GM23338 (cell line): ENCODE measurements around the gene CABLES1.

Source experiments
- EZH2 ChIP-seq: fragments of 200-600 bp; sonication (generic); IDR thresholded peaks from one replicate; pipeline ENCODE4 v1.8.0; 2017; ENCODE audit warnings: antibody characterized with exemption, mild to moderate bottlenecking, low read depth; ENCODE audit not compliant: unreplicated experiment
- EZH2phosphoT487 ChIP-seq: fragments of 200-600 bp; sonication (generic); IDR thresholded peaks from one replicate; pipeline ENCODE4 v1.8.1; 2018; ENCODE audit warnings: antibody characterized with exemption; ENCODE audit not compliant: unreplicated experiment
- JUNB ChIP-seq: IDR thresholded peaks from one replicate; pipeline ENCODE4 v1.6.1; 2016; ENCODE audit warnings: antibody characterized with exemption; ENCODE audit not compliant: unreplicated experiment
- POLR2AphosphoS5 ChIP-seq: IDR thresholded peaks from 2 replicates; pipeline ENCODE4 v1.6.1; 2016; ENCODE audit warnings: antibody characterized with exemption, low read depth
- STAT1 ChIP-seq: IDR thresholded peaks from one replicate; pipeline ENCODE4 v1.6.1; 2016; ENCODE audit warnings: antibody characterized with exemption; ENCODE audit not compliant: unreplicated experiment
- ZNF331 ChIP-seq: fragments of 250-450 bp; sonication (Bioruptor Pico); IDR thresholded peaks from 2 replicates; pipeline ENCODE4 v1.5.0; 2020; ENCODE audit warnings: low read depth, mild to moderate bottlenecking, moderate library complexity
- TF ChIP-seq, protein P1 (sequence below), 2 experiments: fragments of 200-600 bp in 1 of 2; sonication (generic) in 1 of 2; conservative IDR thresholded peaks; 2 replicates each; pipeline versions ENCODE4 v1.5.1 to v1.6.1; 2016 to 2017; ENCODE audit warnings: antibody characterized with exemption in 2 of 2, low read depth in 2 of 2, mild to moderate bottlenecking in 2 of 2, moderate library complexity in 1 of 2
- TF ChIP-seq, protein P2 (sequence below): IDR thresholded peaks from one replicate; pipeline ENCODE4 v1.6.1; 2018; ENCODE audit warnings: antibody characterized with exemption; ENCODE audit not compliant: unreplicated experiment
- TF ChIP-seq, protein P3 (sequence below): fragments of 250-450 bp; sonication (Bioruptor Pico); IDR thresholded peaks from 2 replicates; pipeline ENCODE4 v1.5.0; 2020; ENCODE audit warnings: mild to moderate bottlenecking, moderate library complexity

DNA sequence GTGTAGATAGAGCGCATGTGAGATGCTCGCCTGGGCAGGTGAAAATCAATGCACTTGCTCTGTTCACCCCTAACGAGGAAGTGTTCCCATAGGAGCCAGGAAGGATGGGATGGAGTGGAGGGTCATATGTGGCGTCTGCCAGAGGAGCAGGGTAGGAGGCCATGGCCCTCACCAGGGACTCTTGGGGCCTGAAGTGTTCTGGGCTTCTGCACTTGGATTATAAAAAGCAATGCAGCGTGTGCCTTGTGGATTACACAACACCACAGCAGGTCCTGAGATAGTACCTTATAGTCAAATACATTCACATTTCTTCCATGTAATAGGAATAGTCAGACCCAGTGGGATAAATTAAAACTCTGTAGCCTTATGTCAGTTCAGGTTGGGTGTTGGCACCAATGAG is 100.1 kb downstream of the CABLES1 start:
- TF ChIP-seq, protein P1, sequence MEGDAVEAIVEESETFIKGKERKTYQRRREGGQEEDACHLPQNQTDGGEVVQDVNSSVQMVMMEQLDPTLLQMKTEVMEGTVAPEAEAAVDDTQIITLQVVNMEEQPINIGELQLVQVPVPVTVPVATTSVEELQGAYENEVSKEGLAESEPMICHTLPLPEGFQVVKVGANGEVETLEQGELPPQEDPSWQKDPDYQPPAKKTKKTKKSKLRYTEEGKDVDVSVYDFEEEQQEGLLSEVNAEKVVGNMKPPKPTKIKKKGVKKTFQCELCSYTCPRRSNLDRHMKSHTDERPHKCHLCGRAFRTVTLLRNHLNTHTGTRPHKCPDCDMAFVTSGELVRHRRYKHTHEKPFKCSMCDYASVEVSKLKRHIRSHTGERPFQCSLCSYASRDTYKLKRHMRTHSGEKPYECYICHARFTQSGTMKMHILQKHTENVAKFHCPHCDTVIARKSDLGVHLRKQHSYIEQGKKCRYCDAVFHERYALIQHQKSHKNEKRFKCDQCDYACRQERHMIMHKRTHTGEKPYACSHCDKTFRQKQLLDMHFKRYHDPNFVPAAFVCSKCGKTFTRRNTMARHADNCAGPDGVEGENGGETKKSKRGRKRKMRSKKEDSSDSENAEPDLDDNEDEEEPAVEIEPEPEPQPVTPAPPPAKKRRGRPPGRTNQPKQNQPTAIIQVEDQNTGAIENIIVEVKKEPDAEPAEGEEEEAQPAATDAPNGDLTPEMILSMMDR (conservative IDR thresholded peaks at IDR 0.05; ENCODE audit: low read depth in 2 of 2): no peak
- no peak for TF ChIP-seq EZH2phosphoT487
- TF ChIP-seq, protein P2, sequence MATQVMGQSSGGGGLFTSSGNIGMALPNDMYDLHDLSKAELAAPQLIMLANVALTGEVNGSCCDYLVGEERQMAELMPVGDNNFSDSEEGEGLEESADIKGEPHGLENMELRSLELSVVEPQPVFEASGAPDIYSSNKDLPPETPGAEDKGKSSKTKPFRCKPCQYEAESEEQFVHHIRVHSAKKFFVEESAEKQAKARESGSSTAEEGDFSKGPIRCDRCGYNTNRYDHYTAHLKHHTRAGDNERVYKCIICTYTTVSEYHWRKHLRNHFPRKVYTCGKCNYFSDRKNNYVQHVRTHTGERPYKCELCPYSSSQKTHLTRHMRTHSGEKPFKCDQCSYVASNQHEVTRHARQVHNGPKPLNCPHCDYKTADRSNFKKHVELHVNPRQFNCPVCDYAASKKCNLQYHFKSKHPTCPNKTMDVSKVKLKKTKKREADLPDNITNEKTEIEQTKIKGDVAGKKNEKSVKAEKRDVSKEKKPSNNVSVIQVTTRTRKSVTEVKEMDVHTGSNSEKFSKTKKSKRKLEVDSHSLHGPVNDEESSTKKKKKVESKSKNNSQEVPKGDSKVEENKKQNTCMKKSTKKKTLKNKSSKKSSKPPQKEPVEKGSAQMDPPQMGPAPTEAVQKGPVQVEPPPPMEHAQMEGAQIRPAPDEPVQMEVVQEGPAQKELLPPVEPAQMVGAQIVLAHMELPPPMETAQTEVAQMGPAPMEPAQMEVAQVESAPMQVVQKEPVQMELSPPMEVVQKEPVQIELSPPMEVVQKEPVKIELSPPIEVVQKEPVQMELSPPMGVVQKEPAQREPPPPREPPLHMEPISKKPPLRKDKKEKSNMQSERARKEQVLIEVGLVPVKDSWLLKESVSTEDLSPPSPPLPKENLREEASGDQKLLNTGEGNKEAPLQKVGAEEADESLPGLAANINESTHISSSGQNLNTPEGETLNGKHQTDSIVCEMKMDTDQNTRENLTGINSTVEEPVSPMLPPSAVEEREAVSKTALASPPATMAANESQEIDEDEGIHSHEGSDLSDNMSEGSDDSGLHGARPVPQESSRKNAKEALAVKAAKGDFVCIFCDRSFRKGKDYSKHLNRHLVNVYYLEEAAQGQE: no peak
- no peak for TF ChIP-seq POLR2AphosphoS5
- TF ChIP-seq EZH2: no peak
- TF ChIP-seq JUNB: no peak
- no peak for TF ChIP-seq ZNF331 (CRISPR knock-in tag)
- TF ChIP-seq, protein P3, sequence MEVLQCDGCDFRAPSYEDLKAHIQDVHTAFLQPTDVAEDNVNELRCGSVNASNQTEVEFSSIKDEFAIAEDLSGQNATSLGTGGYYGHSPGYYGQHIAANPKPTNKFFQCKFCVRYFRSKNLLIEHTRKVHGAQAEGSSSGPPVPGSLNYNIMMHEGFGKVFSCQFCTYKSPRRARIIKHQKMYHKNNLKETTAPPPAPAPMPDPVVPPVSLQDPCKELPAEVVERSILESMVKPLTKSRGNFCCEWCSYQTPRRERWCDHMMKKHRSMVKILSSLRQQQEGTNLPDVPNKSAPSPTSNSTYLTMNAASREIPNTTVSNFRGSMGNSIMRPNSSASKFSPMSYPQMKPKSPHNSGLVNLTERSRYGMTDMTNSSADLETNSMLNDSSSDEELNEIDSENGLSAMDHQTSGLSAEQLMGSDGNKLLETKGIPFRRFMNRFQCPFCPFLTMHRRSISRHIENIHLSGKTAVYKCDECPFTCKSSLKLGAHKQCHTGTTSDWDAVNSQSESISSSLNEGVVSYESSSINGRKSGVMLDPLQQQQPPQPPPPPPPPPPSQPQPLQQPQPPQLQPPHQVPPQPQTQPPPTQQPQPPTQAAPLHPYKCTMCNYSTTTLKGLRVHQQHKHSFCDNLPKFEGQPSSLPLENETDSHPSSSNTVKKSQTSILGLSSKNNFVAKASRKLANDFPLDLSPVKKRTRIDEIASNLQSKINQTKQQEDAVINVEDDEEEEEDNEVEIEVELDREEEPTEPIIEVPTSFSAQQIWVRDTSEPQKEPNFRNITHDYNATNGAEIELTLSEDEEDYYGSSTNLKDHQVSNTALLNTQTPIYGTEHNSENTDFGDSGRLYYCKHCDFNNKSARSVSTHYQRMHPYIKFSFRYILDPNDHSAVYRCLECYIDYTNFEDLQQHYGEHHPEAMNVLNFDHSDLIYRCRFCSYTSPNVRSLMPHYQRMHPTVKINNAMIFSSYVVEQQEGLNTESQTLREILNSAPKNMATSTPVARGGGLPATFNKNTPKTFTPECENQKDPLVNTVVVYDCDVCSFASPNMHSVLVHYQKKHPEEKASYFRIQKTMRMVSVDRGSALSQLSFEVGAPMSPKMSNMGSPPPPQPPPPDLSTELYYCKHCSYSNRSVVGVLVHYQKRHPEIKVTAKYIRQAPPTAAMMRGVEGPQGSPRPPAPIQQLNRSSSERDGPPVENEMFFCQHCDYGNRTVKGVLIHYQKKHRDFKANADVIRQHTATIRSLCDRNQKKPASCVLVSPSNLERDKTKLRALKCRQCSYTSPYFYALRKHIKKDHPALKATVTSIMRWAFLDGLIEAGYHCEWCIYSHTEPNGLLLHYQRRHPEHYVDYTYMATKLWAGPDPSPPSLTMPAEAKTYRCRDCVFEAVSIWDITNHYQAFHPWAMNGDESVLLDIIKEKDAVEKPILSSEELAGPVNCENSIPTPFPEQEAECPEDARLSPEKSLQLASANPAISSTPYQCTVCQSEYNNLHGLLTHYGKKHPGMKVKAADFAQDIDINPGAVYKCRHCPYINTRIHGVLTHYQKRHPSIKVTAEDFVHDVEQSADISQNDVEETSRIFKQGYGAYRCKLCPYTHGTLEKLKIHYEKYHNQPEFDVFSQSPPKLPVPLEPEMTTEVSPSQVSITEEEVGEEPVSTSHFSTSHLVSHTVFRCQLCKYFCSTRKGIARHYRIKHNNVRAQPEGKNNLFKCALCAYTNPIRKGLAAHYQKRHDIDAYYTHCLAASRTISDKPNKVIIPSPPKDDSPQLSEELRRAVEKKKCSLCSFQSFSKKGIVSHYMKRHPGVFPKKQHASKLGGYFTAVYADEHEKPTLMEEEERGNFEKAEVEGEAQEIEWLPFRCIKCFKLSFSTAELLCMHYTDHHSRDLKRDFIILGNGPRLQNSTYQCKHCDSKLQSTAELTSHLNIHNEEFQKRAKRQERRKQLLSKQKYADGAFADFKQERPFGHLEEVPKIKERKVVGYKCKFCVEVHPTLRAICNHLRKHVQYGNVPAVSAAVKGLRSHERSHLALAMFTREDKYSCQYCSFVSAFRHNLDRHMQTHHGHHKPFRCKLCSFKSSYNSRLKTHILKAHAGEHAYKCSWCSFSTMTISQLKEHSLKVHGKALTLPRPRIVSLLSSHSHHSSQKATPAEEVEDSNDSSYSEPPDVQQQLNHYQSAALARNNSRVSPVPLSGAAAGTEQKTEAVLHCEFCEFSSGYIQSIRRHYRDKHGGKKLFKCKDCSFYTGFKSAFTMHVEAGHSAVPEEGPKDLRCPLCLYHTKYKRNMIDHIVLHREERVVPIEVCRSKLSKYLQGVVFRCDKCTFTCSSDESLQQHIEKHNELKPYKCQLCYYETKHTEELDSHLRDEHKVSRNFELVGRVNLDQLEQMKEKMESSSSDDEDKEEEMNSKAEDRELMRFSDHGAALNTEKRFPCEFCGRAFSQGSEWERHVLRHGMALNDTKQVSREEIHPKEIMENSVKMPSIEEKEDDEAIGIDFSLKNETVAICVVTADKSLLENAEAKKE (CRISPR knock-in tag): no peak
- no peak for TF ChIP-seq STAT1
